Neural progenitor cell (in vitro differentiated cells): ENCODE measurements around the gene DOCK7. TPM values are rescaled to one million over a fixed set of nuclear protein-coding genes. Genes with fewer than 3 reads are reported as not detected.

ENCODE experiments used
- DNase-seq: peaks from one replicate; pipeline ENCODE4 v3.0.0-alpha.2; 2016; ENCODE audit warnings: low spot score
- H2AFZ ChIP-seq: fragments of 200-600 bp; sonication (generic); replicated peaks from 2 replicates; pipeline ENCODE4 v1.6.1; 2016; ENCODE audit warnings: antibody characterized with exemption
- H3F3A ChIP-seq: fragments of 200-600 bp; sonication (generic); 2 replicates; pipeline ENCODE4 v1.6.1; 2016; ENCODE audit warnings: antibody characterized with exemption, low read depth
- H3K27ac ChIP-seq: fragments of 200-600 bp; sonication (generic); 2 replicates; pipeline ENCODE4 v1.5.1; 2016; ENCODE audit warnings: mild to moderate bottlenecking
- H3K27me3 ChIP-seq: fragments of 200-600 bp; sonication (generic); 2 replicates; pipeline ENCODE4 v1.6.1; 2016; ENCODE audit warnings: mild to moderate bottlenecking, moderate library complexity
- H3K36me3 ChIP-seq: fragments of 200-600 bp; sonication (generic); 2 replicates; pipeline ENCODE4 v1.5.1; 2016
- H3K4me1 ChIP-seq: fragments of 200-600 bp; sonication (generic); 2 replicates; pipeline ENCODE4 v1.6.1; 2016; ENCODE audit warnings: mixed run types
- H3K4me2 ChIP-seq: fragments of 200-600 bp; sonication (generic); 2 replicates; pipeline ENCODE4 v1.6.1; 2016
- H3K4me3 ChIP-seq: fragments of 200-600 bp; sonication (generic); 2 replicates; pipeline ENCODE4 v1.5.1; 2016
- H3K79me2 ChIP-seq: fragments of 200-600 bp; sonication (generic); 2 replicates; pipeline ENCODE4 v1.6.1; 2016; ENCODE audit warnings: low read depth
- H3K9ac ChIP-seq: fragments of 200-600 bp; sonication (generic); 2 replicates; pipeline ENCODE4 v1.6.1; 2016
- H3K9me3 ChIP-seq: fragments of 200-600 bp; sonication (generic); 2 replicates; pipeline ENCODE4 v1.5.1; 2016; ENCODE audit warnings: low read depth
- H4K20me1 ChIP-seq: fragments of 200-600 bp; sonication (generic); 2 replicates; pipeline ENCODE4 v1.6.1; 2016; ENCODE audit warnings: low read depth
- H3K27ac Mint-ChIP-seq: 3 replicates; pipeline ENCODE4 v1.8.0; 2021; ENCODE audit warnings: mixed read lengths
- H3K27me3 Mint-ChIP-seq: 2 replicates; pipeline ENCODE4 v1.8.0; 2022; ENCODE audit warnings: low read depth, mild to moderate bottlenecking, inconsistent platforms, moderate library complexity, mixed read lengths; ENCODE audit not compliant: insufficient read depth
- H3K36me3 Mint-ChIP-seq: 3 replicates; pipeline ENCODE4 v1.8.0; 2021; ENCODE audit warnings: mixed read lengths
- H3K4me1 Mint-ChIP-seq: 3 replicates; pipeline ENCODE4 v1.8.0; 2021; ENCODE audit warnings: mixed read lengths
- H3K4me3 Mint-ChIP-seq: 3 replicates; pipeline ENCODE4 v1.8.0; 2021; ENCODE audit warnings: mild to moderate bottlenecking, moderate library complexity, mixed read lengths
- H3K9me3 Mint-ChIP-seq: 3 replicates; pipeline ENCODE4 v1.8.0; 2020; ENCODE audit warnings: mixed read lengths
- CTCF ChIP-seq: fragments of 200-600 bp; sonication (generic); IDR thresholded peaks from 2 replicates; pipeline ENCODE4 v1.5.1; 2017; ENCODE audit warnings: antibody characterized with exemption, mild to moderate bottlenecking
- EZH2 ChIP-seq: fragments of 200-600 bp; sonication (generic); IDR thresholded peaks from 2 replicates; pipeline ENCODE4 v1.6.1; 2017; ENCODE audit warnings: antibody characterized with exemption, mild to moderate bottlenecking, moderate library complexity
- EZH2phosphoT487 ChIP-seq: fragments of 200-600 bp; sonication (generic); IDR thresholded peaks from 2 replicates; pipeline ENCODE4 v1.6.1; 2017; ENCODE audit warnings: antibody characterized with exemption
- total RNA-seq: library from RNA; depleted of rRNA; stranded (reverse); fragments of >200 nt; gene quantifications from 2 replicates; pipeline ENCODE4 v1.2.3, GENCODE V29; 2015; ENCODE audit warnings: low replicate concordance

Gene DOCK7
- total RNA-seq, 1 donor from 2014 or later = 92.7 TPM

GRCh38 chr1:62423580-62424242 lies 264.5 kb downstream of the DOCK7 start:
- H3F3A ChIP-seq = no peaks in the 10 kb centered on the region
- Mint-ChIP-seq H3K36me3 (no peaks in the 10 kb centered on the region), H3K4me1 (peaks cover 13% of the 10 kb centered on the region), H3K27me3 (no peaks in the 10 kb centered on the region), H3K27ac (no peak overlapping the region), H3K4me3 (no peak overlapping the region), H3K9me3 (no peaks in the 10 kb centered on the region)
- H3K27ac ChIP-seq = no peak overlapping the region
- no peaks in the 10 kb centered on the region for H3K79me2 ChIP-seq
- no peaks in the 10 kb centered on the region for H3K36me3 ChIP-seq
- H3K9me3 ChIP-seq = no peaks in the 10 kb centered on the region
- H3K4me2 ChIP-seq = no peak overlapping the region
- no peaks in the 10 kb centered on the region for H4K20me1 ChIP-seq
- peak overlapping the region; percentile 74 for H2AFZ ChIP-seq
- H3K4me1 ChIP-seq = no peaks in the 10 kb centered on the region
- no peak for DNase-seq
- H3K4me3 ChIP-seq = no peak overlapping the region
- H3K9ac ChIP-seq = no peak overlapping the region
- no peaks in the 10 kb centered on the region for H3K27me3 ChIP-seq
- no peak for TF ChIP-seq EZH2phosphoT487
- TF ChIP-seq CTCF = no peak
- TF ChIP-seq EZH2 = no peak

GRCh38 chr1:62420214-62420613 lies 268.0 kb downstream of the DOCK7 start:
- Mint-ChIP-seq H3K36me3 (no peaks in the 10 kb centered on the region), H3K27ac (no peak overlapping the region), H3K4me3 (no peak overlapping the region), H3K4me1 (peaks cover 10% of the 10 kb centered on the region), H3K27me3 (peaks cover 3% of the 10 kb centered on the region), H3K9me3 (no peaks in the 10 kb centered on the region)
- no peaks in the 10 kb centered on the region for H3F3A ChIP-seq
- H3K9ac ChIP-seq = no peak overlapping the region
- H4K20me1 ChIP-seq = no peaks in the 10 kb centered on the region
- no peak overlapping the region for H2AFZ ChIP-seq
- TF ChIP-seq EZH2phosphoT487 = no peak
- TF ChIP-seq CTCF = no peak
- no peak for TF ChIP-seq EZH2
- no peak overlapping the region for H3K4me3 ChIP-seq
- peaks cover 5% of the 10 kb centered on the region for H3K4me1 ChIP-seq
- H3K27me3 ChIP-seq = no peaks in the 10 kb centered on the region
- no peak for DNase-seq
- H3K36me3 ChIP-seq = no peaks in the 10 kb centered on the region
- no peaks in the 10 kb centered on the region for H3K79me2 ChIP-seq
- no peak overlapping the region for H3K27ac ChIP-seq
- H3K4me2 ChIP-seq = no peak overlapping the region
- no peaks in the 10 kb centered on the region for H3K9me3 ChIP-seq

GRCh38 chr1:62417351-62417999 lies 270.7 kb downstream of the DOCK7 start:
- H3K4me1 Mint-ChIP-seq = peaks cover under 1% of the 10 kb centered on the region
- H3K9me3 ChIP-seq = no peaks in the 10 kb centered on the region
- peaks cover 5% of the 10 kb centered on the region for H3K4me1 ChIP-seq
- H3F3A ChIP-seq = peaks cover 4% of the 10 kb centered on the region
- no peaks in the 10 kb centered on the region for H4K20me1 ChIP-seq
- H3K9me3 Mint-ChIP-seq = no peaks in the 10 kb centered on the region
- no peak overlapping the region for H3K4me3 ChIP-seq
- no peaks in the 10 kb centered on the region for H3K79me2 ChIP-seq
- H3K27me3 Mint-ChIP-seq = peaks cover 3% of the 10 kb centered on the region
- no peak for DNase-seq
- TF ChIP-seq EZH2 = no peak
- TF ChIP-seq EZH2phosphoT487 = no peak
- TF ChIP-seq CTCF = no peak
- no peak overlapping the region for H3K9ac ChIP-seq
- no peak overlapping the region for H2AFZ ChIP-seq
- no peak overlapping the region for H3K27ac ChIP-seq
- no peak overlapping the region for H3K4me3 Mint-ChIP-seq
- no peaks in the 10 kb centered on the region for H3K27me3 ChIP-seq
- H3K36me3 Mint-ChIP-seq = no peaks in the 10 kb centered on the region
- H3K36me3 ChIP-seq = no peaks in the 10 kb centered on the region
- no peak overlapping the region for H3K4me2 ChIP-seq
- H3K27ac Mint-ChIP-seq = no peak overlapping the region
